ENCODE data around the gene RHOT1. TPM values are rescaled to one million over a fixed set of nuclear protein-coding genes. Genes with fewer than 3 reads are reported as not detected.
"Not testable (repeated sequence)": the region's sequence is repeated elsewhere in the genome, so short reads cannot be mapped to it uniquely, and the experiment has no call there.

The RHOT1 gene
- total RNA-seq, 1 donor from 2014 or later: 17.2 TPM

GRCh38 chr17:32126325-32126724, 16.0 kb upstream of the RHOT1 start:
- H3K36me3 ChIP-seq: no peaks in the 10 kb centered on the region
- peaks cover 0 to 12% of the 10 kb centered on the region in 2 donors for H3K4me1 ChIP-seq
- peak overlapping the region in 1 of 2 donors; percentile 88 for H3K27ac ChIP-seq
- DNase-seq (ENCODE audit: low spot score in 2 of 2): no peak
- no peaks in the 10 kb centered on the region for H3K9me3 ChIP-seq
- no peak overlapping the region for H3K4me3 ChIP-seq
- TF ChIP-seq CTCF (IDR thresholded peaks at IDR 0.05): no peak
- intact Hi-C loops (cut with DNase I): no loop called here
- H3K27me3 ChIP-seq: no peaks in the 10 kb centered on the region

GRCh38 chr17:32126746-32127145, 15.6 kb upstream of the RHOT1 start:
- peak overlapping the region; percentile 59 to 69 for H3K4me3 ChIP-seq
- no peaks in the 10 kb centered on the region for H3K27me3 ChIP-seq
- intact Hi-C loops (cut with DNase I): no loop called here
- peaks cover 0 to 12% of the 10 kb centered on the region in 2 donors for H3K4me1 ChIP-seq
- no peaks in the 10 kb centered on the region for H3K36me3 ChIP-seq
- no peak for TF ChIP-seq CTCF (IDR thresholded peaks at IDR 0.05)
- peak in 1 of 2 donors; percentile 21 for DNase-seq (ENCODE audit: low spot score in 2 of 2)
- H3K9me3 ChIP-seq: no peaks in the 10 kb centered on the region
- peak overlapping the region; percentile 85 to 88 for H3K27ac ChIP-seq

DNA sequence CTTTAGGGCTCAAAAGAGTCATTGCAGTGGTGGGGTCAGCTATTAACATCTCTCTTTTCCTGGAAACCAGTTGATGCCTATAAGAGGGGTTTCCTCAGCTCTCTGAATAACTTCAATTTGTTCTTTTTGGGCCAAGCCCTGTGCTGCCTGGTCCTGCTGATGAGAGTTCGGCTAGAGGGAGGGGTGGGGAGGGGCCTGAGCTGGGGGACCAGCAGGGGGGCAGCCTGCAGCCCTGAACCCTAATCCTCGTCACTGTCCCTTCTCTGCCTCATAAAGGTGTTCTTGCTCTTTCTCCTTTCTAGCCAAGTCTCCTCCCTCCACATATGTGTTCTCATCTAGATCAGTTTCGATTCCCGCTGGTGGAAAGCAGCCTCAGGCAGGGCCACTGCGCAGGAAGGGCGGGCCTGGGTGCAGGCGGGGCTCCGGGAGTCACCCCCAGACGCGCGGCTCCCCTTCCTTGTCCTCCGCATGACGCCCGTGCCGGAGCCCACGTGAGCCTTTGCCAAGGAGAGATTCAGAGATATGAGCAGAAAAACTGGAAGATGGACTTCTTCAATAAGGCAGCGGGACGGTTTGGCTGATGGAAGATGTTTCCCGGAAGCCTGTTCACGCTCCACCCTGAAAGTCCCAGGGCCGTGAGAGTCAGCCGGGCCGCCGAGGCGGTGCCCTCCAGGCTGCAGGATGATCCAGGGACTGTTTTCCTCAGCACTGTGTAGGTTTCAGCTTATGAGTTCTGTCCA, 15.0 kb upstream of the RHOT1 start:
- TF ChIP-seq CTCF (IDR thresholded peaks at IDR 0.05): no peak
- peaks cover 0 to 12% of the 10 kb centered on the region in 2 donors for H3K4me1 ChIP-seq
- H3K27me3 ChIP-seq: no peaks in the 10 kb centered on the region
- no peaks in the 10 kb centered on the region for H3K9me3 ChIP-seq
- DNase-seq (ENCODE audit: low spot score in 2 of 2): peak; percentile 53 to 90
- peak overlapping the region; percentile 85 to 88 for H3K27ac ChIP-seq
- no peaks in the 10 kb centered on the region for H3K36me3 ChIP-seq
- peak overlapping the region; percentile 59 to 69 for H3K4me3 ChIP-seq
- intact Hi-C loops (cut with DNase I): no loop called here

- peak in 1 of 2 donors; percentile 53 for DNase-seq (ENCODE audit: low spot score in 2 of 2)
- H3K4me3 ChIP-seq: peak overlapping the region; percentile 59 to 69
- H3K9me3 ChIP-seq; H3K27me3 ChIP-seq; H3K36me3 ChIP-seq; intact Hi-C loops (cut with DNase I): not testable (repeated sequence)
- H3K27ac ChIP-seq: peak overlapping the region in 1 of 2 donors; percentile 85
- H3K4me1 ChIP-seq: peaks cover 0 to 12% of the 10 kb centered on the region in 2 donors
These were observed 13.8 kb upstream of the RHOT1 start for GRCh38 chr17:32128470-32128869.

DNA sequence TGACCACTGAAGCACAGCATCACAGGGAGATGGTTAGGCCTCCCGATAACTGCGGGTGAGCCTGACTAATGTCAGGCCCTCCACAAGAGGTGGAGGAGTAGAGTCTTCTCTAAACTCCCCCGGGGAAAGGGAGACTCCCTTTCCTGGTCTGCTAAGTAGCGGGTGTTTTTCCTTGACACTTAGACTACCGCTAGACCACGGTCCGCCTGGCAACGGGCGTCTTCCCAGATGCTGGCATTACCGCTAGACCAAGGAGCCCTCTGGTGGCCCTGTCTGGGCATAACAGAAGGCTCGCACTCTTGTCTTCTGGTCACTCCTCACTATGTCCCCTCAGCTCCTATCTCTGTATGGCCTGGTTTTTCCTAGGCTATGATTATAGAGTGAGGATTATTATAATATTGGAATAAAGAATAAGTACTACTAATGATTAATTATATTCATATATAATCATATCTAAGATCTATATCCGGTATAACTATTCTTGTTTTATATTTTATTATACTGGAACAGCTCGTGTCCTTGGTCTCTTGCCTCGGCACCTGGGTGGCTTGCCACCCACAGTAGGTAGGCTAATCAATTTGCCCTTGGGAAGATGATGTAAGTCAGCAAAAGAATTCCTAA, 6.7 kb upstream of the RHOT1 start:
- H3K36me3 ChIP-seq; DNase-seq (ENCODE audit: low spot score in 2 of 2); H3K4me1 ChIP-seq; H3K27ac ChIP-seq; H3K9me3 ChIP-seq; H3K4me3 ChIP-seq; H3K27me3 ChIP-seq; intact Hi-C loops (cut with DNase I): not testable (repeated sequence)
- TF ChIP-seq CTCF (IDR thresholded peaks at IDR 0.05): peak in 2 of 3 experiments; percentile 15 to 31

- intact Hi-C loops (cut with DNase I): no loop called here
- Histone ChIP-seq H3K27ac (no peak overlapping the region), H3K9me3 (peaks cover 0 to 4% of the 10 kb centered on the region in 2 donors), H3K36me3 (no peaks in the 10 kb centered on the region), H3K4me1 (no peaks in the 10 kb centered on the region), H3K4me3 (no peak overlapping the region), H3K27me3 (no peaks in the 10 kb centered on the region)
- no peak for DNase-seq (ENCODE audit: low spot score in 2 of 2)
- no peak for TF ChIP-seq CTCF (IDR thresholded peaks at IDR 0.05)
These were observed 5.4 kb upstream of the RHOT1 start for GRCh38 chr17:32136856-32137255.

GRCh38 chr17:32139504-32139903, 2.8 kb upstream of the RHOT1 start:
- DNase-seq (ENCODE audit: low spot score in 2 of 2); H3K36me3 ChIP-seq; H3K4me3 ChIP-seq; H3K27ac ChIP-seq; intact Hi-C loops (cut with DNase I); H3K27me3 ChIP-seq; H3K9me3 ChIP-seq: not testable (repeated sequence)
- peaks cover 0 to 13% of the 10 kb centered on the region in 2 donors for H3K4me1 ChIP-seq

Data from ascending aorta (tissue), 2 donors.